SH-SY5Y (cell line): Measurements from ENCODE around the gene RPL27A.

ENCODE experiments used
- GATA2 ChIP-seq: IDR thresholded peaks from 2 replicates; pipeline ENCODE4 v1.6.1; 2011; ENCODE audit warnings: mild to moderate bottlenecking, low read depth, low read length
- GATA3 ChIP-seq: IDR thresholded peaks from 2 replicates; pipeline ENCODE4 v1.6.1; 2011; ENCODE audit warnings: low read depth, mild to moderate bottlenecking, low read length, moderate library complexity

GRCh38 chr11:8704136-8704535 lies 21.5 kb downstream of the RPL27A start:
- no peak for TF ChIP-seq GATA3
- TF ChIP-seq GATA2, result no peak
